Brain microvascular endothelial cell (primary cell): ENCODE results near the gene STIMATE.

Source experiments
- DNase-seq: peaks from one replicate; pipeline ENCODE4 v3.0.0-alpha.2; 2020
- H3K27ac ChIP-seq: fragments of 250-450 bp; sonication (Bioruptor Pico); 2 replicates; pipeline ENCODE4 v1.5.1; 2020; ENCODE audit warnings: mild to moderate bottlenecking, moderate library complexity
- H3K27me3 ChIP-seq: fragments of 250-450 bp; sonication (Bioruptor Pico); replicated peaks from 2 replicates; pipeline ENCODE4 v1.5.1; 2020; ENCODE audit warnings: mild to moderate bottlenecking
- H3K36me3 ChIP-seq: fragments of 250-450 bp; sonication (Bioruptor Pico); replicated peaks from 2 replicates; pipeline ENCODE4 v1.5.1; 2020; ENCODE audit warnings: mild to moderate bottlenecking
- H3K4me3 ChIP-seq: 2 replicates; pipeline ENCODE4 v1.5.1; 2011; ENCODE audit warnings: low read depth, mild to moderate bottlenecking, control low read depth, low read length, moderate library complexity
- CTCF ChIP-seq: IDR thresholded peaks from 2 replicates; pipeline ENCODE4 v1.5.1; 2011; ENCODE audit warnings: low read depth, mild to moderate bottlenecking, moderate library complexity, low read length, control low read depth, inconsistent platforms; ENCODE audit errors: missing control alignments
- in situ Hi-C: cut with HindIII; loops from 2 replicates; pipeline ENCODE4 v1.10.0; 2017; ENCODE audit warnings: low sequenced_read_pairs, low pct_ligation_motif_present

Gene STIMATE

GRCh38 chr3:52842424-52842823 is 54.9 kb downstream of the STIMATE start:
- Histone ChIP-seq H3K4me3 (no peak overlapping the region), H3K27me3 (no peaks in the 10 kb centered on the region), H3K27ac (no peak overlapping the region), H3K36me3 (no peaks in the 10 kb centered on the region)
- in situ Hi-C loops, result no loop called here
- DNase-seq, result no peak
- TF ChIP-seq CTCF, result no peak

GRCh38 chr3:52841981-52842340 is 55.4 kb downstream of the STIMATE start:
- no peak overlapping the region for H3K4me3 ChIP-seq
- no peaks in the 10 kb centered on the region for H3K27me3 ChIP-seq
- DNase-seq, result no peak
- H3K27ac ChIP-seq, result no peak overlapping the region
- in situ Hi-C loops, result no loop called here
- TF ChIP-seq CTCF, result no peak
- no peaks in the 10 kb centered on the region for H3K36me3 ChIP-seq

GRCh38 chr3:52841211-52841980 is 56.0 kb downstream of the STIMATE start:
- Histone ChIP-seq H3K36me3 (no peaks in the 10 kb centered on the region), H3K27ac (no peak overlapping the region), H3K27me3 (no peaks in the 10 kb centered on the region), H3K4me3 (no peak overlapping the region)
- in situ Hi-C loops, result no loop called here
- no peak for TF ChIP-seq CTCF
- no peak for DNase-seq

DNA sequence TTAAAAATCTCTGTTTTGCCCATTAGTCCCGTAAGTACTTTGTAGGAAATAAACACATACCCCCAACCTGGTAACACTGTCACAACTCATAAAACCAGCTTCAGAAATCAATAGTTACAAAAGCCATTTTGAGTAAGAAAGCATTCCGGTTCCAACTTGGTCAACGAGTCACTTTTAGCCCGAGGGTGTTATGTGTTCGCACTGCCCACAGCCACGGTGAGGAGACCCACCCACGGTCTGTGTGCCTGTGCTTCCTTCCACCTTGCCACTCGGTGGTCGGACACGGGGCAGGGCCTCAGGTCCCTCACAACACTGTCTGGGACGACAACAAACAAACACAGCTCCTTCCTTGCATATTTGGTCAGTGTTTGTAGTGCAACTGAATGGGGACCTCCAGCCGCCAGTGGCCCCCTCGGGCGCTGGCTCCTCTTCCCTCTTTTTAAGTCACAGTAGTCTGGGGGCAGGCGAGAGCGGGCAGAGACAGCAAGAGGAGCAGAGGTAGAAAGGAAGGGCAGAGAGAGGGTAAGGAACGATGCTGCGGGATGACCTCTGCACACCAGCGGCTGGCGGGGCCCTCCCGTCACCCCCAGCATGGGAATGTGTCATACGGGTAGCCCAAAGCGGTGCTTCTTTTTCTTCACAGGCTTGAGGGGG is 57.3 kb downstream of the STIMATE start:
- Histone ChIP-seq H3K27me3 (no peaks in the 10 kb centered on the region), H3K4me3 (no peak overlapping the region), H3K27ac (no peak overlapping the region), H3K36me3 (no peaks in the 10 kb centered on the region)
- TF ChIP-seq CTCF, result no peak
- in situ Hi-C loops, result no loop called here
- no peak for DNase-seq

- no peak for TF ChIP-seq CTCF
- in situ Hi-C loops, result no loop called here
- Histone ChIP-seq H3K27ac (no peak overlapping the region), H3K36me3 (no peaks in the 10 kb centered on the region), H3K27me3 (no peaks in the 10 kb centered on the region), H3K4me3 (no peak overlapping the region)
- DNase-seq, result no peak
Observed at GRCh38 chr3:52839268-52839575, 58.1 kb downstream of the STIMATE start.
